ENCODE results near the gene KIAA1210. TPM values are rescaled to one million over a fixed set of nuclear protein-coding genes. Genes with fewer than 3 reads are reported as not detected.
A peak's percentile ranks its signal among the peaks of the same experiment; 100 is the strongest.

KIAA1210 gene
- total RNA-seq, 1 donor from 2014 or later = not detected

DNA sequence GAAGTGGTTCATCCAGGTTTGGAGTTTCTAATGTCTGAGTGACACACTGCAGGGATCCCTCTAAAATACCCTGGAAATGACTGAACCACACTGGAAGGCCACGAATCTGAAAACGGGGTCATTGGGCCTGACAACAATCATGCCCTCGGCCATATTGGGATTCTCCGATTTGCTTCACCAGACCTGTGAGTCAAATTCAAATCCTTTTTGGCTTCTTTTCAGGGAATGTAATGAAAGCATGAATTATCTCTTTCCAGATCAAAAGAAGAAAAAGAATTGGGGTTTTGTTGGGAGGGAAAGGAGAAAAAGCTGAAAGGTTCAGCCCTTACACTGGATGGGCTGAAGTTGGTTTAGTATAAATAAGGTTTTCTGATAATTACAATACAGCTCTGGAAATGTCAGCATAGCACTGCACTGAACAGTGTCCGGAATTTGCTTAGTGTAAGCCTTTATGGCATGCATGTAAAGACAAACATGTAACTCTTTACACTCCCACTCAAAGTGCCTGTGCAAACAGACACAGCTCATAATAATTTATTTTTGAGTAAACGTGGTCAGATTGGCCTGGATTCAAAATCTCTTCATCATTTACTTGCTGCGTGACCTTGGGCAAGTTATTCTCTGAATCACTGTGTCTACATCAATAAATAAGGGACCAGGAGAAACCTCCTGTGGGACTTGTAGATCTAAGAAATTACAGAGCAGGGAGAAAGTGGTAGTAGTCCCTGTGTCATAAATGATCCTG, 33.4 kb downstream of the KIAA1210 start:
- no peak for DNase-seq (ENCODE audit: extremely low read depth, low read depth, low spot score)

GRCh38 chrX:119090627-119091026, 37.0 kb downstream of the KIAA1210 start:
- no peak for DNase-seq (ENCODE audit: extremely low read depth, low read depth, low spot score)

- DNase-seq (ENCODE audit: extremely low read depth, low read depth, low spot score) = no peak
Measured at GRCh38 chrX:119089619-119090018, 38.0 kb downstream of the KIAA1210 start.

- no peak for DNase-seq (ENCODE audit: extremely low read depth, low read depth, low spot score)
Measured at GRCh38 chrX:119087121-119087520, 40.5 kb downstream of the KIAA1210 start.

GRCh38 chrX:119084766-119085165, 42.8 kb downstream of the KIAA1210 start:
- DNase-seq (ENCODE audit: extremely low read depth, low read depth, low spot score) = no peak

DNA sequence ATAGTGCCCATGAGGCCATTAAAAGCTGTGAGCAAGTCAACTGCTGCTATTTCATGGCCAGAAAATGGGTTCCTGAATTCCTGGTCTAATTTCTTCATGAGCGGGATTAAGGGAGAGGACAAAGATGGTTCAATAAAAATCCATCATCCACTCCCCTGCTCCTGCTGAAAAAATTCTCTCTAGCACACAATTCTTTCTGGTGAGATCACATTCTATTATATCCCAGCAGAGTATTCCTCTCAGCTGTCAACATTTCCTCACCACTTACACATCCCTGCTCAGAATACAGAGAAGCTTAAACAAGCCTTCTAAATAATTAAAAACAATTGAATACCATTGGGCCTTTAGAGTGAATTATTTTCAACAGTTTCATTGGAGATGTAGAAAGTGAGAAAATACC, 45.3 kb downstream of the KIAA1210 start:
- DNase-seq (ENCODE audit: extremely low read depth, low read depth, low spot score) = no peak

GRCh38 chrX:119075270-119076025, 52.2 kb downstream of the KIAA1210 start:
- no peak for DNase-seq (ENCODE audit: extremely low read depth, low read depth, low spot score)

DNA sequence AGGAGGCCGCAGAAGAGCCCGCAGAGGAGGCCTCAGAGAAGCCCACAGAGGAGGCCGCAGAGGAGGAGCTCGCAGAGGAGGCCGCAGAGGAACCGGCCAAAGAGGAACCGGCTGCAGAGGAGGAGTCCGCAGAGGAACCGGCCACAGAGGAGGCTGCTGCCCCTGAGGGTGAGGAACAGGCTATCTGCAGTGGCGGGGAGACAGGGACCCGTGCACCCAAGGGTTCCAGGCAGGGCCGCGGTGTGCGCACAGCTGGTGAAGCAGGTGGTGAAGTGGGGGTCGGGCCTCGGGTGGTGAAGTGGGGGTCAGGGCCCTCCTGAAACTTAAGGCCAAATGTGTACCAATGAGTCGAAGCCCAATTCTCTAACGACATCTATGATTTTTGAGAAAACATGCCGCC, 53.7 kb downstream of the KIAA1210 start:
- DNase-seq (ENCODE audit: extremely low read depth, low read depth, low spot score) = no peak

DNA sequence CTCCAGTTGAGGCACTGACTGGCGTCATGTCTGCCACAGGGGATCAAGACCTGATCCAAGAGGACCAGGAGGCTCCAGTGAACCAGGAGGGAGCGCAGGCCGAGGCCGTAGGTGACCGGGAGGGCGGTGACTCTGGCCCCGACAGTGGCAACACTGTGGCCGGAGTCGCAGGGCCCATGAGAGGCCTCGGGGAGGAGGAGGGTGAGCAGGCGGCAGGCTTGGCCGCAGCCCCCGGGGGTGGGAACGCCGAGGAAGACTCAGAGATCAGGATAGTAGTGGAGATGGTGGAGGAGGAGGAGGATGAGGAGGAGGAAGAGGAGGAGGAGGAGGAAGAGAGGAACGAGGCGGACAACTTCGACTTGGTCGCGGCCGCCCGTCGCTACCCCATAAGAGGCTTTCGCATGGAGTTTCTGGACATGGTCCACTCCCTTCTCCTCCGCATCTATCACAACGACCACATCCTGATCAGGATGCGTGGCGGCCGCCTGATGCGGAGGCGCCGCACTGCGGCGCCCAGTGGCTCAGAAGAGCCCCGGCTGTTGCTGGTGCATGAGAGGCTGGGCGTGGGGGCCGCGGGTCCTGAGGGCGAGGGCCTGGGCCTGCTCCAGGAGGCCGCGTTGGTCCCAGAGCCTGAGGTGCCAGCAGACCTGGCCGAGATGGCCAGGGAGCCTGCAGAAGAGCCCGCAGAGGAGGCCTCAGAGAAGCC, 54.3 kb downstream of the KIAA1210 start:
- no peak for DNase-seq (ENCODE audit: extremely low read depth, low read depth, low spot score)

DNA sequence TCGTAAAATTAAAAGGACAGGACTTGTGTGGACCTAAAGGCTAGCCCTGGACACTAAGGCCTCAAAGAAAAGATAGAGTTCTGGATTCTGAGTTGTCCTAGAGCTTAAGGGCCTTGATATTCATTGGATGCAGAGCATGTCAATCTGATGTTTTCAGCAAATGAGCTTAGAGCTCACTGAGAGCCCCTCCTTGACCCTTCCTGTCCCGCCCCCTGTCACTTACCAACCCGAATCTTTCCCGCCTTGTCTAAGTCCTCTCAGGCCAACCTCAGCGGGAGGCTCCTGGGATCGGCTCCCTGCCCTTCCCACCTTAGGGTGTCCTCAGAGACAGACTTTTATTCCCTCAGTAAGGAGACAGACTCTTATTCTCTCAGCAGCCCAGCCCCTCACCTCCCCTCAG, 54.9 kb downstream of the KIAA1210 start, which contains the start of gene CT47C1:
TSS of gene CT47C1 (plus strand) at position 250 of the 400 bp plus-strand sequence. CDS start 233 bp downstream, outside the sequence.
- DNase-seq (ENCODE audit: extremely low read depth, low read depth, low spot score) = no peak

DNA sequence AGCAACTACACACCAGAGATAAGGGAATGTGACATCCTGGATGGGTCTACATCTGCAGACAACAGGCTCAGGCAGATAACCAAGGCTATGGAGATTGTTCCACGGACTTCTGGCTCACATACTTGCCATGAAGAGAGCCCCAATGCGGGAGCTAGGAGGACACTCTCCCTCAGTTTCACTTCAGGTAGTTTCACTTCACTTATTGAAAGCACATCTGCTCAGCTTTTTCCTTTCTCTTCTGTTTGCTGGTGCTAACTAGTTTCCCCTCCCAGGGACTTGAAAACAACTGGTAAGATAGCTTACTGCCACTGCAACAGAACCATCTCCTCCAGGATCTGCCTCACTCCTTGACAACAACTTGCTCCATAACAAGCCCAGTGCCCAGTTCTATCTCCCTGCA, 56.2 kb downstream of the KIAA1210 start:
- no peak for DNase-seq (ENCODE audit: extremely low read depth, low read depth, low spot score)

DNA sequence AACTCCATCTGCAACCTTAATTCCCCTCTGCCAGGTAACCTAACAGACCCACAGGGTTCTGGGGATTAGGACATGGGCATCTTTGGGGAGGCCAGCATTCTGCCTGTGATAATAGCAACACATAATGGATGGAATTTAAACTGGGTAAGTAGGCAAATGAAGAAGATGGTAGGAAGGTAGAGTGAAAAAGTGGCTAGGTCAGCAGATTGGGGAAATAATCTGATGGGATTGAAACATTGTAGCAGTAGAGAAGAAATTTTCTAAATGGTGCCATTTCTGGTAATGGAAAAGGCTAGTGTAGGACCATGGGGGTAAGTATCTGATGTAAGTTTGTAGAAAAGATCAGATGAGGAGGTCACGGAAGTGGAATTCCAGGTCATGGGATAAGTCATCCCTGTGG, 57.9 kb downstream of the KIAA1210 start:
- no peak for DNase-seq (ENCODE audit: extremely low read depth, low read depth, low spot score)

DNA sequence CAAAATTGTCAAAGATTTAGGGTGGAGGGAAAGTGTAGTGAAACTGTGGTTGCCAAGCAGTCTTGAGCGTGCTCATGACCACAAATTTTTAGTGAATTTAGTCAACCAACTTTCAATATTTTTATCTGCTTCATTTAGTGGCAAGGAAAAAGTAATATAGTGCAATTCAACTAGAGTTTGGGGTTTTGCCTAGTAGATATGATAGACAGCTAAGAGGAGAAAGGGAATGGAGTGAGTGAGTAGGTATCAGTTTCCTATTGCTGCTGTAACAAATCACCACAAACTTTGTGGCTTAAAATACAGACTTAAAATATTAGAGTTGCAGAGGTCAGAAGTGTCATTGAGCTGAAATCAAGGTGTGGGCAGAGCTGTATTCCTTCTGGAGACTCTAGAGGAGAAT, 58.5 kb downstream of the KIAA1210 start:
- no peak for DNase-seq (ENCODE audit: extremely low read depth, low read depth, low spot score)

- peak; percentile 20 for DNase-seq (ENCODE audit: extremely low read depth, low read depth, low spot score)
Measured at GRCh38 chrX:119067023-119067739, 60.4 kb downstream of the KIAA1210 start.

DNA sequence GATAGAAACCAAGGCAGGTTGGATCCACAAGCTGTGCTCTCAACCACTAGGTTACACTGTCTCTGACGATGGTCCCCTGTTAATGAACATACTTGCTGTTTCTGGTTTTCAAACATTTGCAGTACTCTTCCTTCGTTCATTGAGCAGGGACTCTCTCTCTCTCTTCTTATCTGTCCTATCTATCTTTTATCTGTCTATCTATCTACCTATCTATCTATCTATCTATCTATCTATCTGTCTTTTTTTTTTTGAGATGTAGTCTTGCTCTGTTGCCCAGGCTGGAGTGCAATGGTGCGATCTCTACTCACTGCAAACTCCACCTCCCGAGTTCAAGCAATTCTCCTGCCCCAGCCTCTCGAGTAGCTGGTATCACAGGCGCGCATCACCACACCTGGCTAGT, 64.2 kb downstream of the KIAA1210 start:
- no peak for DNase-seq (ENCODE audit: extremely low read depth, low read depth, low spot score)

DNA sequence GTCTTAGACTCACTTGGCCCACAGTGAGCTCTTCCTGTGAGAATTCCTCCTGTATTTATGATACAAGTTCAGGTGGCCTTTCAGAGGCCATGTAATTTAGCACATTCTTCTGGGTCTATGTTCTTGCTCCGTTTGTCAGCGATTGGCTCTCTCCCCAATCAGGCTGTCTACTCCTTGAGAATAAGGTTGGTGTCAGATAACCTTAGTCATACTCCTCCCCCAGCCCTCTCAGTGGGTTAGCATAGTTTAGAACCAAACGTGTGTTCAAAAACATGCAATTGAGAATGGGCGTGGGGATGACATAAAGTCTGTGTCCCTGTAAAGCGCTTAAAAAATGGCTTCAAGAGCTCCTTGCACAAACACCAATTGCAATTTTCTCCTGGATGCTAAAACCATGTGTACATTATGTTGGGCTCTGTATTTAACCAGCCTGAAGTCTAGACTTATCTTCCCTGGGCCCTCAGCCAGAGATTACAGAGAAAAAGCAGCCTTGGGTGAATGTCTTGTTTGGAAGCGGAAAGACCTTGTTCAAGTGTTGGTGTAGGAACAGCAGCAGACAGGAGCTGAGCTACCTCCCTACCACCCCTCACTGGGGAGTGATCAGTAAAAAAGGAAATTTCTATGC, 64.8 kb downstream of the KIAA1210 start:
- no peak for DNase-seq (ENCODE audit: extremely low read depth, low read depth, low spot score)

GRCh38 chrX:119055687-119056086, 71.9 kb downstream of the KIAA1210 start:
- DNase-seq (ENCODE audit: extremely low read depth, low read depth, low spot score) = no peak

DNA sequence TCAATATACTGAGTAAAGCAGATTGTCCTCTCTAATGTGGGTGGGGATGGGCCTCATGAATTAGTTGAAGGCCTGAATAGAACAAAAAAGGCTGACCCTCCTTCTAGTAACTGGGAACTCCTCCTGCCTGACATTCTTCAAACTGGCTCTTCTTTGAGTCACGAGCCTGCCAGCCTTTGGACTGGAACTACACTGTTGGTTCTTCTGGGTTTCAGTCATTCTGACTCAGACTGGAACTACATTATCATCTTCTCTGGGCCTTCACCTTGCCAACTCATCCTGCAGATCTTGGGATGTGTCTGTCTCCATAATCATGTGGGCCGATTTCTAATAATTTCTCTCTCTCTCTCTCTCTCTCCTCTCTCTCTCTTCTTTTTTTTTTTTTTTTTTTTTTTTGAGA, 81.7 kb downstream of the KIAA1210 start:
- DNase-seq (ENCODE audit: extremely low read depth, low read depth, low spot score) = no peak

DNA sequence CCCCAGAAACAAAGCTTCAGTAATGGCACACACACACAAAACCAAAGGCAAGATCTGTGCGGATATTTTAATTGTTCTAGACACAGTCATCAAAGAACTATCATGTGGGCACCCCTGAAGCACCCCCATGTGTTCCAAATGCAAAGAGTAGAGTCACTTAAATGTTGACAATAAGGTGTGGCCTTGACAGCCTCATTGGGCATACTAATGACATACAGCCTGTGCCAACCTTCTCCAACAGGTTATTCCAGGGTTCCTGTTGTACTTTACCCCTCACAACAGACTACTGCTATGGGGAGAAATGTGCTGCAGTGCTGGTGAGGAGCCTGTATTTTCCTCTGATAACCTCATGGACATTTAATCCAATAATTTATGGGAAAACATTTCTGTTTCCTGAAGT, 84.6 kb downstream of the KIAA1210 start:
- no peak for DNase-seq (ENCODE audit: extremely low read depth, low read depth, low spot score)

GRCh38 chrX:119042040-119042439, 85.6 kb downstream of the KIAA1210 start:
- no peak for DNase-seq (ENCODE audit: extremely low read depth, low read depth, low spot score)
